Right cardiac atrium (tissue), 5 donors: ENCODE measurements around the gene CCL18. TPM values are rescaled to one million over a fixed set of nuclear protein-coding genes. Genes with fewer than 3 reads are reported as not detected.
"Not testable (repeated sequence)": the region's sequence is repeated elsewhere in the genome, so short reads cannot be mapped to it uniquely, and the experiment has no call there.

Experiments used
- ATAC-seq, 2 donors: fragments of 200-7000 bp; cut with Tn5 transposase; one replicate each; pipeline versions ENCODE4 v1.8.0 to v1.9.1; 2020; ENCODE audit warnings: moderate library complexity in 2 of 2, mild to moderate bottlenecking in 1 of 2
- DNase-seq, 3 donors: peaks; one replicate each; pipeline ENCODE4 v3.0.0-alpha.2; 2020
- H3K27ac ChIP-seq: one replicate; pipeline ENCODE4 v1.5.1; 2013; ENCODE audit warnings: mild to moderate bottlenecking, low read length, control low read depth, moderate library complexity
- H3K27me3 ChIP-seq: one replicate; pipeline ENCODE4 v1.6.1; 2013; ENCODE audit not compliant: control insufficient read depth, insufficient read depth
- H3K4me1 ChIP-seq: one replicate; pipeline ENCODE4 v1.6.1; 2013; ENCODE audit warnings: low read length; ENCODE audit not compliant: control insufficient read depth, insufficient read depth
- H3K4me3 ChIP-seq: one replicate; pipeline ENCODE4 v1.5.1; 2013; ENCODE audit warnings: low read length, control low read depth
- H3K9me3 ChIP-seq: one replicate; pipeline ENCODE4 v1.6.1; 2013; ENCODE audit warnings: low read length; ENCODE audit not compliant: control insufficient read depth
- WGBS: extraction: QIAGEN DNeasy Blood & Tissue Kit; methylation state at CpG from one replicate; pipeline ENCODE4 v1.1.7; 2013; 5-methylcytosine and 5-hydroxymethylcytosine counted together
- intact Hi-C, 4 donors: fragments of 100-400 bp; cut with DNase I; formaldehyde crosslinking; loops; one replicate each; pipeline versions ENCODE4 v1.11.0 to v1.14.0; 2022 to 2023
- polyA plus RNA-seq: library from polyadenylated mRNA; stranded (reverse); fragments of 200-250 nt; gene quantifications from one replicate; pipeline ENCODE4 v1.2.3, GENCODE V29; 2013
- total RNA-seq, 4 donors: library from RNA; stranded (reverse); fragmentation: NEBNext Ultra II Directional; extraction: Animal tissue kit (Norgen Biotek cat#: 25700); gene quantifications; one replicate each; pipeline ENCODE4 v1.2.1, GENCODE V29; 2021
- donor health status: healthy with polysubstance abuse.
- donor health status: DM: no; HTN: yes; CAD: no.
- donor health status: DM: no; HTN: no; CAD: no.
- donor health status: DM: no; HTN: yes; CAD: no; lungs with severe emphysema.
- donor health status: DM: yes; HTN: yes; CAD: no.

CCL18 gene
- total and polyA plus RNA-seq, 5 donors = 0.20 to 12.3 (median 1.5) TPM

- Histone ChIP-seq H3K27me3 (no peaks in the 10 kb centered on the region), H3K4me3 (no peak overlapping the region), H3K9me3 (no peaks in the 10 kb centered on the region), H3K4me1 (no peaks in the 10 kb centered on the region), H3K27ac (no peak overlapping the region)
- DNase-seq (no peak), ATAC-seq (no peak)
- whole genome bisulfite sequencing = 77% methylated on average over 4 of the region's 4 CpGs
- intact Hi-C loops = no loop called here
Measured at GRCh38 chr17:36089339-36089865, 25.3 kb downstream of the CCL18 start.

GRCh38 chr17:36089888-36090836, 26.1 kb downstream of the CCL18 start, which contains the start of gene CCL3:
Gene CCL3 (minus strand): TSS chr17:36090143. CDS start chr17:36090058, 85 bp downstream.
- peak; percentile 36 to 45 for ATAC-seq
- Histone ChIP-seq H3K27ac (no peak within 1 kb of the TSS), H3K4me1 (no peaks in the 10 kb centered on the region), H3K9me3 (no peaks in the 10 kb centered on the region), H3K27me3 (no peaks in the 10 kb centered on the region), H3K4me3 (no peak within 1 kb of the TSS)
- intact Hi-C loops = no loop called here
- WGBS = 73% methylated on average over 9 of the region's 9 CpGs
- peak in 1 of 3 donors; percentile 41 for DNase-seq

- intact Hi-C loops = no loop called here
Measured at GRCh38 chr17:36092230-36092629, 28.2 kb downstream of the CCL18 start.

GRCh38 chr17:36092715-36093114, 28.6 kb downstream of the CCL18 start:
- WGBS = 83% methylated on average over 6 of the region's 6 CpGs
- H3K9me3 ChIP-seq, H3K4me3 ChIP-seq, H3K27me3 ChIP-seq, H3K27ac ChIP-seq, ATAC-seq, intact Hi-C loops, DNase-seq, H3K4me1 ChIP-seq: not testable (repeated sequence)

More at GRCh38 chr17:36092230-36092629, 28.2 kb downstream of the CCL18 start:
- 43% methylated on average over 4 of the region's 4 CpGs for WGBS
- no peaks in the 10 kb centered on the region for H3K27me3 ChIP-seq
- ATAC-seq (no peak), DNase-seq (no peak)
- no peaks in the 10 kb centered on the region for H3K4me1 ChIP-seq
- no peaks in the 10 kb centered on the region for H3K9me3 ChIP-seq
- no peak overlapping the region for H3K4me3 ChIP-seq
- no peak overlapping the region for H3K27ac ChIP-seq

GRCh38 chr17:36094232-36094631, 30.2 kb downstream of the CCL18 start:
- Histone ChIP-seq H3K9me3 (no peaks in the 10 kb centered on the region), H3K4me3 (no peak overlapping the region), H3K27me3 (no peaks in the 10 kb centered on the region), H3K4me1 (no peaks in the 10 kb centered on the region), H3K27ac (no peak overlapping the region)
- ATAC-seq (no peak), DNase-seq (no peak)
- 79% methylated on average over 1 of the region's 1 CpG for WGBS
- intact Hi-C loops = no loop called here

GRCh38 chr17:36094746-36095145, 30.7 kb downstream of the CCL18 start:
- ATAC-seq = no peak
- WGBS = 89% methylated on average over 7 of the region's 7 CpGs
- Histone ChIP-seq H3K4me3 (no peak overlapping the region), H3K27me3 (no peaks in the 10 kb centered on the region), H3K27ac (no peak overlapping the region), H3K4me1 (no peaks in the 10 kb centered on the region), H3K9me3 (no peaks in the 10 kb centered on the region)
- intact Hi-C loops = no loop called here
- DNase-seq = no peak

GRCh38 chr17:36095992-36096391, 31.9 kb downstream of the CCL18 start:
- DNase-seq (no peak), ATAC-seq (no peak)
- no peak overlapping the region for H3K27ac ChIP-seq
- WGBS = 84% methylated on average over 1 of the region's 1 CpG
- H3K27me3 ChIP-seq = no peaks in the 10 kb centered on the region
- intact Hi-C loops = no loop called here
- H3K9me3 ChIP-seq = no peaks in the 10 kb centered on the region
- H3K4me3 ChIP-seq = no peak overlapping the region
- no peaks in the 10 kb centered on the region for H3K4me1 ChIP-seq

- ATAC-seq, H3K9me3 ChIP-seq, DNase-seq, H3K4me1 ChIP-seq, H3K27ac ChIP-seq, H3K4me3 ChIP-seq, H3K27me3 ChIP-seq, intact Hi-C loops: not testable (repeated sequence)
- WGBS = 58% methylated on average over 1 of the region's 1 CpG
Measured at GRCh38 chr17:36099004-36099403, 34.9 kb downstream of the CCL18 start.

- intact Hi-C loops, H3K4me1 ChIP-seq, H3K4me3 ChIP-seq, H3K27ac ChIP-seq, DNase-seq, H3K9me3 ChIP-seq, H3K27me3 ChIP-seq: not testable (repeated sequence)
- WGBS = 55% methylated on average over 6 of the region's 6 CpGs
- ATAC-seq = peak; percentile 35 to 61
Measured at GRCh38 chr17:36103401-36103975, 39.4 kb downstream of the CCL18 start, which contains the start of gene CCL4. Gene CCL4 (plus strand): TSS chr17:36103827. CDS start chr17:36103906, 79 bp downstream.

- 61% methylated on average over 7 of the region's 7 CpGs for WGBS
- ATAC-seq, H3K4me3 ChIP-seq, DNase-seq, intact Hi-C loops, H3K4me1 ChIP-seq, H3K9me3 ChIP-seq, H3K27ac ChIP-seq, H3K27me3 ChIP-seq: not testable (repeated sequence)
Measured at GRCh38 chr17:36104246-36104645, 40.2 kb downstream of the CCL18 start.

GRCh38 chr17:36104701-36105181, 40.7 kb downstream of the CCL18 start:
- Histone ChIP-seq H3K4me3 (no peak overlapping the region), H3K9me3 (no peaks in the 10 kb centered on the region), H3K27me3 (no peaks in the 10 kb centered on the region), H3K4me1 (no peaks in the 10 kb centered on the region), H3K27ac (no peak overlapping the region)
- ATAC-seq = no peak
- 17% methylated on average over 4 of the region's 4 CpGs for WGBS
- DNase-seq = no peak
- intact Hi-C loops = no loop called here
